IMR-90 (cell line): ENCODE measurements around the gene SPAG8. TPM values are rescaled to one million over a fixed set of nuclear protein-coding genes. Genes with fewer than 3 reads are reported as not detected.

Experiments used
- ATAC-seq: fragments of 200-7000 bp; cut with Tn5 transposase; 2 replicates; pipeline ENCODE4 v1.9.1; 2020; ENCODE audit warnings: low read depth, mild to moderate bottlenecking, moderate library complexity
- BruUV-seq: library from RNA; stranded (reverse); fragments of 400-500 nt; replicated peaks from 2 replicates; lab custom pipeline; 2021; lab: Mats Ljungman, UMichigan
- CTCF ChIA-PET: fragments of 300-600 bp; formaldehyde crosslinking; extraction: SDS; loops from one replicate; lab custom pipeline; 2021; ENCODE audit warnings: antibody characterized with exemption; lab: Yijun Ruan, JAX
- POLR2A ChIA-PET: fragments of 300-600 bp; sonication (Branson Sonifier 250); formaldehyde crosslinking; loops from one replicate; lab custom pipeline; 2022; ENCODE audit warnings: antibody characterized with exemption; ENCODE audit not compliant: unreplicated experiment; lab: Charles Lee
- DNase-seq: peaks from one replicate; pipeline ENCODE4 v3.0.0; 2013
- H2AFZ ChIP-seq: replicated peaks from 2 replicates; pipeline ENCODE3; 2013; ENCODE audit warnings: low read length, mild to moderate bottlenecking; ENCODE audit not compliant: poor library complexity
- H2AK5ac ChIP-seq: 2 replicates; pipeline ENCODE4 v1.6.1; 2013; ENCODE audit warnings: low read depth, low read length, inconsistent platforms
- H2AK9ac ChIP-seq: replicated peaks from 2 replicates; pipeline ENCODE3; 2013; ENCODE audit warnings: mild to moderate bottlenecking, low read depth, low read length, moderate library complexity; ENCODE audit not compliant: poor library complexity
- H2BK120ac ChIP-seq: 2 replicates; pipeline ENCODE4 v1.6.1; 2013; ENCODE audit warnings: low read depth, low read length, inconsistent platforms
- H2BK15ac ChIP-seq: 3 replicates; pipeline ENCODE4 v1.6.1; 2013; ENCODE audit warnings: low read depth, low read length, inconsistent platforms
- H2BK20ac ChIP-seq: 2 replicates; pipeline ENCODE4 v1.6.1; 2013; ENCODE audit warnings: low read depth, mild to moderate bottlenecking, inconsistent platforms, low read length, moderate library complexity
- H2BK5ac ChIP-seq: 2 replicates; pipeline ENCODE4 v1.6.1; 2013; ENCODE audit warnings: mild to moderate bottlenecking, low read depth, low read length, inconsistent platforms; ENCODE audit not compliant: poor library complexity, severe bottlenecking
- H3K14ac ChIP-seq: replicated peaks from 2 replicates; pipeline ENCODE4 v1.6.1; 2013; ENCODE audit warnings: low read depth, low read length, inconsistent platforms
- H3K18ac ChIP-seq: 2 replicates; pipeline ENCODE4 v1.6.1; 2013; ENCODE audit warnings: low read depth, low read length, control low read depth
- H3K23ac ChIP-seq: 2 replicates; pipeline ENCODE4 v1.6.1; 2013; ENCODE audit warnings: low read depth, low read length, inconsistent platforms
- H3K27ac ChIP-seq: 2 replicates; pipeline ENCODE4 v1.5.1; 2013; ENCODE audit warnings: mild to moderate bottlenecking, control low read depth, low read length; ENCODE audit not compliant: insufficient read depth
- H3K27me3 ChIP-seq: 2 replicates; pipeline ENCODE4 v1.6.1; 2013; ENCODE audit warnings: low read length; ENCODE audit not compliant: control insufficient read depth, insufficient read depth
- H3K36me3 ChIP-seq: 2 replicates; pipeline ENCODE4 v1.6.1; 2013; ENCODE audit warnings: low read length, mixed read lengths; ENCODE audit not compliant: control insufficient read depth, insufficient read depth
- H3K4ac ChIP-seq: 2 replicates; pipeline ENCODE4 v1.6.1; 2013; ENCODE audit warnings: low read depth, low read length, inconsistent platforms
- H3K4me1 ChIP-seq: 2 replicates; pipeline ENCODE4 v1.6.1; 2013; ENCODE audit warnings: low read length, mixed read lengths; ENCODE audit not compliant: control insufficient read depth, insufficient read depth
- H3K4me2 ChIP-seq: 2 replicates; pipeline ENCODE4 v1.6.1; 2013; ENCODE audit warnings: low read depth, mild to moderate bottlenecking, control low read depth, low read length, moderate library complexity
- H3K4me3 ChIP-seq: 2 replicates; pipeline ENCODE4 v1.5.1; 2013; ENCODE audit warnings: low read depth, mild to moderate bottlenecking, control low read depth, low read length, moderate library complexity; ENCODE audit not compliant: insufficient read depth
- H3K56ac ChIP-seq: 2 replicates; pipeline ENCODE4 v1.6.1; 2013; ENCODE audit warnings: low read length, inconsistent platforms; ENCODE audit not compliant: insufficient read depth; ENCODE audit errors: extremely low read depth
- H3K79me1 ChIP-seq, 2 experiments: 2 replicates each; pipeline ENCODE4 v1.6.1; 2013; ENCODE audit warnings: low read length in 2 of 2, inconsistent platforms in 1 of 2, low read depth in 1 of 2
- H3K9ac ChIP-seq: 2 replicates; pipeline ENCODE4 v1.6.1; 2013; ENCODE audit warnings: low read depth, low read length, control low read depth
- H3K9me1 ChIP-seq: 2 replicates; pipeline ENCODE4 v1.6.1; 2013; ENCODE audit warnings: low read length, inconsistent platforms; ENCODE audit not compliant: insufficient read depth
- H3K9me3 ChIP-seq: 2 replicates; pipeline ENCODE4 v1.6.1; 2013; ENCODE audit warnings: low read length; ENCODE audit not compliant: control insufficient read depth, insufficient read depth
- H4K20me1 ChIP-seq: 2 replicates; pipeline ENCODE4 v1.6.1; 2013; ENCODE audit warnings: low read length, inconsistent platforms; ENCODE audit not compliant: insufficient read depth
- H4K5ac ChIP-seq: 2 replicates; pipeline ENCODE4 v1.6.1; 2013; ENCODE audit warnings: mild to moderate bottlenecking, low read depth, low read length, control low read depth
- H4K8ac ChIP-seq, 2 experiments: 2 replicates each; pipeline ENCODE4 v1.6.1; 2013; ENCODE audit warnings: low read depth in 2 of 2, low read length in 2 of 2, control low read depth in 1 of 2, inconsistent platforms in 1 of 2
- H4K91ac ChIP-seq: 2 replicates; pipeline ENCODE4 v1.6.1; 2013; ENCODE audit warnings: low read depth, low read length, inconsistent platforms; ENCODE audit not compliant: insufficient read depth
- CHD1 ChIP-seq: IDR thresholded peaks from 2 replicates; pipeline ENCODE4 v1.6.1; 2012; ENCODE audit warnings: low read depth, low read length, improper control_type of control experiment
- MAFK ChIP-seq: IDR thresholded peaks from 2 replicates; pipeline ENCODE4 v1.6.1; 2012; ENCODE audit warnings: low read depth, low read length, improper control_type of control experiment
- MAZ ChIP-seq: IDR thresholded peaks from 2 replicates; pipeline ENCODE4 v1.6.1; 2012; ENCODE audit warnings: low read depth, mild to moderate bottlenecking, low read length, improper control_type of control experiment, moderate library complexity, borderline replicate concordance
- POLR2A ChIP-seq: IDR thresholded peaks from 2 replicates; pipeline ENCODE4 v1.6.1; 2012; ENCODE audit warnings: mild to moderate bottlenecking, low read depth, low read length
- RAD21 ChIP-seq: IDR thresholded peaks from 2 replicates; pipeline ENCODE4 v1.6.1; 2012; ENCODE audit warnings: low read length, improper control_type of control experiment
- RFX5 ChIP-seq: IDR thresholded peaks from 2 replicates; pipeline ENCODE4 v1.8.0; 2012; ENCODE audit warnings: low read depth, mild to moderate bottlenecking, low read length, moderate library complexity
- SMC3 ChIP-seq: fragments of 150-350 bp; IDR thresholded peaks from 2 replicates; pipeline ENCODE4 v1.6.1; 2016; ENCODE audit warnings: low read depth, mild to moderate bottlenecking, antibody characterized with exemption, low read length, moderate library complexity
- WGBS, 2 experiments: methylation state at CpG; one replicate each; pipeline versions ENCODE4 v1.1.5 to v1.1.7; 2013; ENCODE audit warnings: missing lambda C conversion rate in 2 of 2; ENCODE audit not compliant: insufficient read length in 1 of 2; ENCODE audit errors: extremely low coverage in 2 of 2; 5-methylcytosine and 5-hydroxymethylcytosine counted together
- dilution Hi-C: fragments of 300-500 bp; cut with HindIII; formaldehyde crosslinking; loops from one replicate; pipeline ENCODE4 v1.14.3; 2018; ENCODE audit warnings: low sequenced_read_pairs; ENCODE audit not compliant: unreplicated experiment
- in situ Hi-C: fragments of 300-500 bp; cut with MboI; formaldehyde crosslinking; loops from 3 replicates; pipeline ENCODE4 v1.14.3; 2019; ENCODE audit warnings: low sequenced_read_pairs, inconsistent platforms, mixed read lengths
- intact Hi-C: fragments of 100-400 bp; cut with micrococcal nuclease; formaldehyde crosslinking; loops from 2 replicates; pipeline ENCODE4 v1.10.0; 2022
- polyA plus RNA-seq, 3 experiments: library from polyadenylated mRNA; depleted of rRNA; stranded (reverse); fragments of >200 nt; gene quantifications; 2 replicates each; pipeline ENCODE4 v1.2.3, GENCODE V29; 2012; ENCODE audit warnings: low replicate concordance in 1 of 3
- total RNA-seq: library from RNA; depleted of rRNA; stranded (reverse); fragments of >200 nt; gene quantifications from 2 replicates; pipeline ENCODE4 v1.2.3, GENCODE V29; 2012
- TF ChIP-seq, protein P1 (sequence below): conservative IDR thresholded peaks from 2 replicates; pipeline ENCODE4 v1.5.1; 2012; ENCODE audit warnings: mild to moderate bottlenecking, low read depth, low read length, improper control_type of control experiment

Gene SPAG8
- total and polyA plus RNA-seq, 2 of the 4 experiments (the other 2 are of a cell fraction): 0.72 to 0.84 TPM

DNA sequence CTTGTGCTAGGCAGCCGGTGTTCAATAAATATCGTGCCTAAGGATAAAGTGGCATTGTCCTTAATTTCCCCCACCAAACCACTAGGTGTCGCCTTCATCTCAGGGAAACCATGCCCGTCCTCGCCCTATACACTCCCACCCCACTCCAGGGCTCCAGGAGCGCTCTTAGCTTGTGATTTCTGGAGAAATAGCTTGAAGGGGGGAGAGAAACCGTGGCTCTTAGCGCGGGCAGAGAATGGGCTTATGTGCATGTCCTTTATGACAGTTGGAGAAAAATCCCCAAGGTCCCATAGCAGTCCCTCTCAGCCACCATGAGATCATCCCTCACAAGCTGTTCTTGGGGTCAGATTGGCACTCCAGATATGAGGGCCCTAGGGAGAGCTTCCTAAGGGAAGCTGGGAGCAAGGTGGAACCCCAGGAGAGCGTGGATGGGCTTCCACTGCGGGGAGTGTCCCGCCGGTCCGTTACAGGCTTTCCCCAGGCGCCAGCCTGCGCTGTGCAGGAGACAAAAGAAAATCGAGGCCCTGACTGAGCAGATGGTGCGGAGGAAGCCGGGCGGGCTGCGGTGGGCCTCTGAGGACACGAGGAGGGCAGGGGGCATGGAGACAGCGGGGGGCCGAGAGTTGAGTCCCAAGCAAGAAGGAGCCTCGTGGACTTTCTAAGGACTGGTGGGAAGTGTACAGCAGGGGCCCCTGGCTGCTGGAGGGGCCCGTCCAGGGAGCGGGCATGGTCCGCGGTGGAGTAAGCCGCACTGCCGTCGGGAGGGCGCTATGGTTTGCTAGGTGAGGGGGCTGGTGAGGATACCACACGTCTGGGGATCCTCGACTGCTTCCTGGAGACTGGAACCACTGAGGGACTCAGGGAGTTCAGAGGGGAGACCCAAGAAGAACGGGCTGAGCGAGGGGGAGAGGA is 21.4 kb downstream of the SPAG8 start:
- CTCF ChIA-PET: interaction anchor here (0.6 to 2.1 kb wide), 27 partner anchors 13 to 251 kb away, joined by 3 to 25 read pairs (median 3); partner anchors contain the start of genes OR13J1 and SPAG8
- ATAC-seq (peak; percentile 85), DNase-seq (peak; percentile 83)
- H4K8ac ChIP-seq: peak overlapping the region; percentile 96 to 99
- H4K91ac ChIP-seq: peak overlapping the region; percentile 82; the same call in 1 of the 2 replicates
- peaks cover 29% of the 10 kb centered on the region for H3K9me1 ChIP-seq
- H2BK20ac ChIP-seq: peak overlapping the region; percentile 68
- peak overlapping the region; percentile 64; the same call in 2 of the 3 replicates for H2BK15ac ChIP-seq
- TF ChIP-seq RFX5 (no peak), POLR2A (peak; percentile 47; the same call in 1 of the 2 replicates), MAFK (peak; percentile 12; the same call in 1 of the 2 replicates), RAD21 (peak; percentile 99), CHD1 (no peak), SMC3 (peak; percentile 78), MAZ (peak; percentile 76)
- TF ChIP-seq, protein P1, sequence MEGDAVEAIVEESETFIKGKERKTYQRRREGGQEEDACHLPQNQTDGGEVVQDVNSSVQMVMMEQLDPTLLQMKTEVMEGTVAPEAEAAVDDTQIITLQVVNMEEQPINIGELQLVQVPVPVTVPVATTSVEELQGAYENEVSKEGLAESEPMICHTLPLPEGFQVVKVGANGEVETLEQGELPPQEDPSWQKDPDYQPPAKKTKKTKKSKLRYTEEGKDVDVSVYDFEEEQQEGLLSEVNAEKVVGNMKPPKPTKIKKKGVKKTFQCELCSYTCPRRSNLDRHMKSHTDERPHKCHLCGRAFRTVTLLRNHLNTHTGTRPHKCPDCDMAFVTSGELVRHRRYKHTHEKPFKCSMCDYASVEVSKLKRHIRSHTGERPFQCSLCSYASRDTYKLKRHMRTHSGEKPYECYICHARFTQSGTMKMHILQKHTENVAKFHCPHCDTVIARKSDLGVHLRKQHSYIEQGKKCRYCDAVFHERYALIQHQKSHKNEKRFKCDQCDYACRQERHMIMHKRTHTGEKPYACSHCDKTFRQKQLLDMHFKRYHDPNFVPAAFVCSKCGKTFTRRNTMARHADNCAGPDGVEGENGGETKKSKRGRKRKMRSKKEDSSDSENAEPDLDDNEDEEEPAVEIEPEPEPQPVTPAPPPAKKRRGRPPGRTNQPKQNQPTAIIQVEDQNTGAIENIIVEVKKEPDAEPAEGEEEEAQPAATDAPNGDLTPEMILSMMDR: peak; percentile 97
- WGBS, 2 experiments: 58% methylated on average over 11 of the region's 37 CpGs; no CpG with 5 or more reads in 1 of the 2 experiments
- H3K4me1 ChIP-seq: peaks cover 28% of the 10 kb centered on the region
- H3K4ac ChIP-seq: peak overlapping the region; percentile 99
- H3K56ac ChIP-seq: no peak overlapping the region; the same call in 1 of the 2 replicates
- H3K9ac ChIP-seq: peak overlapping the region; percentile 62
- H3K18ac ChIP-seq: peak overlapping the region; percentile 71
- peak overlapping the region; percentile 97 for H2AK9ac ChIP-seq
- peak overlapping the region; percentile 79 for H2BK120ac ChIP-seq
- H3K4me3 ChIP-seq: no peak overlapping the region
- H2AFZ ChIP-seq: peak overlapping the region; percentile 93
- no TSS peak for BruUV-seq
- intact Hi-C loops (loop anchor here (1.0 to 2.0 kb wide), 5 partner anchors 22 to 155 kb away; partner anchors contain the start of gene SPAG8), dilution Hi-C loops (no loop called here), in situ Hi-C loops (no loop called here)
- H3K36me3 ChIP-seq: no peaks in the 10 kb centered on the region
- peaks cover 22 to 40% of the 10 kb centered on the region in 2 experiments for H3K79me1 ChIP-seq
- H3K27me3 ChIP-seq: peaks cover 5% of the 10 kb centered on the region
- H3K14ac ChIP-seq: peak overlapping the region; percentile 82
- no peaks in the 10 kb centered on the region for H3K9me3 ChIP-seq
- H4K5ac ChIP-seq: peak overlapping the region; percentile 100
- peak overlapping the region; percentile 75 for H2AK5ac ChIP-seq
- POLR2A ChIA-PET: interaction anchor here (0.8 kb wide), 1 partner anchor 92 kb away, joined by 3 read pairs; no protein-coding TSS in a partner anchor
- H2BK5ac ChIP-seq: peak overlapping the region; percentile 69
- H3K23ac ChIP-seq: peak overlapping the region; percentile 91; the same call in 1 of the 2 replicates
- H3K4me2 ChIP-seq: peak overlapping the region; percentile 54; the same call in 1 of the 2 replicates
- peak overlapping the region; percentile 68 for H3K27ac ChIP-seq
- H4K20me1 ChIP-seq: no peaks in the 10 kb centered on the region
